Activated CD8-positive, alpha-beta memory T cell treated with anti-CD3 and anti-CD28 coated beads, Interleukin-2, amount 10 ng/mL, durations not matched to agents 7 days and 5 days (primary cell): ENCODE data around the gene NOSTRIN. TPM values are rescaled to one million over a fixed set of nuclear protein-coding genes. Genes with fewer than 3 reads are reported as not detected.
"Not testable (repeated sequence)": the region's sequence is repeated elsewhere in the genome, so short reads cannot be mapped to it uniquely, and the experiment has no call there.

Experiments
- ATAC-seq: fragments of 150-1000 bp; cut with Tn5 transposase; one replicate; pipeline ENCODE4 v1.10.0; 2021; ENCODE audit warnings: moderate library complexity
- CTCF ChIA-PET: fragments of 350-600 bp; sonication (Branson Sonifier 250); formaldehyde crosslinking; loops from one replicate; lab custom pipeline; 2021; ENCODE audit warnings: antibody characterized with exemption; lab: Charles Lee
- DNase-seq: peaks from one replicate; pipeline ENCODE4 v3.0.0-alpha.2; 2020
- H3K27ac Mint-ChIP-seq: one replicate; pipeline ENCODE4 v1.8.0; 2021; ENCODE audit warnings: mild to moderate bottlenecking, mixed read lengths
- H3K27me3 Mint-ChIP-seq: one replicate; pipeline ENCODE4 v1.8.0; 2021; ENCODE audit warnings: mixed read lengths
- H3K36me3 Mint-ChIP-seq: one replicate; pipeline ENCODE4 v1.8.0; 2021; ENCODE audit warnings: mild to moderate bottlenecking, mixed read lengths
- H3K4me1 Mint-ChIP-seq: one replicate; pipeline ENCODE4 v1.8.0; 2021; ENCODE audit warnings: mixed read lengths
- H3K4me3 Mint-ChIP-seq: one replicate; pipeline ENCODE4 v1.8.0; 2021; ENCODE audit warnings: mild to moderate bottlenecking, moderate library complexity, mixed read lengths
- H3K9me3 Mint-ChIP-seq: one replicate; pipeline ENCODE4 v1.8.0; 2022; ENCODE audit warnings: low read depth, mixed read lengths
- total RNA-seq, 2 experiments: library from RNA; stranded (reverse); gene quantifications; one replicate each; pipeline ENCODE4 v1.2.3, GENCODE V29; 2021

Gene NOSTRIN
- total RNA-seq, 2 experiments from 2014 or later: not detected

DNA sequence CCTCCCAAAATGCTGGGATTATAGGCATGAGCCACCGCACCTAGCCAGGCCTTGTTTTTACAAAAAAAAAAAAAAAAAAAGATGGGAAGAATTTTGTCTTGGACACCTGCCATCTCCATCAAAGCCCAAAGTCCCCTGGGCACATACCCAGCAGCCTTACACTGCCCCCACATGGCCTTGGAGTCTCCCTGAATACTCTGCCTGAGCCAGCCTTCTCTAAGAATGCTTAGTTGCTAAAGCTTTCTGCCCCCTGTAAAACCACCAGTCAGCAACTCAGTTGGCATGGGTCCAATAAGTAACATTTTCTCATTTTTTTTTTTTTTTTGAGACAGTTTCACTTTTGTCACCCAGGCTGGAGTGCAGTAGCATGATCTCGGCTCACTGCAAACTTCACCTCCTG lies 47.2 kb downstream of the NOSTRIN start:
- DNase-seq (no peak), ATAC-seq (no peak)
- no peak overlapping the region for H3K27ac Mint-ChIP-seq
- no peaks in the 10 kb centered on the region for H3K27me3 Mint-ChIP-seq
- H3K4me3 Mint-ChIP-seq: no peak overlapping the region
- H3K36me3 Mint-ChIP-seq: peaks cover 26% of the 10 kb centered on the region
- H3K4me1 Mint-ChIP-seq: no peaks in the 10 kb centered on the region
- CTCF ChIA-PET: interaction anchor here (0.6 kb wide), 1 partner anchor 39 kb away, joined by 3 read pairs; no protein-coding TSS in a partner anchor
- no peaks in the 10 kb centered on the region for H3K9me3 Mint-ChIP-seq

- CTCF ChIA-PET: no interaction called here
- Mint-ChIP-seq H3K36me3 (peaks cover 34% of the 10 kb centered on the region), H3K27ac (no peak overlapping the region), H3K4me3 (no peak overlapping the region), H3K4me1 (no peaks in the 10 kb centered on the region), H3K9me3 (no peaks in the 10 kb centered on the region), H3K27me3 (no peaks in the 10 kb centered on the region)
- DNase-seq (no peak), ATAC-seq (no peak)
Observed at GRCh38 chr2:168850846-168851245, 48.4 kb downstream of the NOSTRIN start.

DNA sequence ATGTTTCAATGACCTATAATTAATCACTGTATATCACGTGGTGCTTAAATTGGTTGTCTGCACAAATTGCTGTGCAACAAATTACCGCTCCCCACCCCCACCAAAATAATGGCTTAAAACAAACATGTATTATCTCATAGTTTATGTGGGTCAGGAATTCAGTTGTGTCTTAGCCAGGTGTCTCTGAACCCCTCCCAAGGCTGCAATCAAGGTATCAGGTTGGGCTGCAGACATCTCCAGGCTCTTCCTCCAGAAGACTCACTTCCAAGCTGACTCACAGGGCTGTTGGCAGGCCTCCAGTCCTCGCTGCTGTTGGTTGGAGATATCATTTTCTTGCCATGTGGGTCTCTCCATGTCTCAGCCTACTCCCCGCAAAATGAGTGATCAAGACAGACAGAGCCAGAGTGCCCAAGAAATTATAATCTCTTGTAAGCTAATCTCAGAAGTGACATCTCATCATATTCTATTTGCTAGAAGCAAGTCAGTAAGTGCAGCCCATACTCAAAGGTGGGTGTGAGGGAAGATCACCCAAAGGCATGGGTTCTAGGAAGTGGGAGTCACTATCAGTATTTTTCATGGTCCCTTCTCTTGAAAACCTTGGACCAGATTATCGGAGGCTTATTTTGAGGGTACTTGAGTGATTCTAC lies 49.4 kb downstream of the NOSTRIN start:
- no peak for DNase-seq
- H3K4me3 Mint-ChIP-seq: no peak overlapping the region
- H3K27me3 Mint-ChIP-seq: no peaks in the 10 kb centered on the region
- no peaks in the 10 kb centered on the region for H3K4me1 Mint-ChIP-seq
- H3K36me3 Mint-ChIP-seq: peaks cover 41% of the 10 kb centered on the region
- no peaks in the 10 kb centered on the region for H3K9me3 Mint-ChIP-seq
- CTCF ChIA-PET: no interaction called here
- no peak for ATAC-seq
- no peak overlapping the region for H3K27ac Mint-ChIP-seq

GRCh38 chr2:168852481-168852880 lies 50.0 kb downstream of the NOSTRIN start:
- CTCF ChIA-PET: no interaction called here
- DNase-seq (no peak), ATAC-seq (no peak)
- Mint-ChIP-seq H3K27me3 (no peaks in the 10 kb centered on the region), H3K4me3 (no peak overlapping the region), H3K9me3 (no peaks in the 10 kb centered on the region), H3K36me3 (peaks cover 45% of the 10 kb centered on the region), H3K4me1 (no peaks in the 10 kb centered on the region), H3K27ac (no peak overlapping the region)

DNA sequence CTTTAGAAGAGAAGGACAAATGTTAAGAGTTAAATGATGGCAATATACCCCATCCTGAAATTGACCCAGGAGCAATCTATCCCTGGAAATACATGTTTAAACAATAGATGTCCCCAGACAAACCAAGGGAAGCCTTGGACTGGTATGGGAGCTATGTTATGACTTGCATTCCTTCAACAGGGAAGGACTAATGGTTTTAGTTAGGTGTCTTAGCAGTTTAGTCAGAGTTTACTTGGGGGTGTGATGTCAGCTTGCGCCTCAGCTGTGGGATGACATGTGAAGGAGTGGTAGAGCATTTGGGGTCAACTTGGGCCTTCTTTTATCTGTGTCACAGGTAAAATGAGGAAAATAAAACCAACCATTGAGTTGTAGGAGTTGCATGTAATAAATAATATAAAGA lies 51.0 kb downstream of the NOSTRIN start:
- H3K4me3 Mint-ChIP-seq: no peak overlapping the region
- H3K9me3 Mint-ChIP-seq: no peaks in the 10 kb centered on the region
- DNase-seq (no peak), ATAC-seq (no peak)
- no peak overlapping the region for H3K27ac Mint-ChIP-seq
- no peaks in the 10 kb centered on the region for H3K4me1 Mint-ChIP-seq
- no peaks in the 10 kb centered on the region for H3K27me3 Mint-ChIP-seq
- CTCF ChIA-PET: no interaction called here
- H3K36me3 Mint-ChIP-seq: peaks cover 45% of the 10 kb centered on the region

DNA sequence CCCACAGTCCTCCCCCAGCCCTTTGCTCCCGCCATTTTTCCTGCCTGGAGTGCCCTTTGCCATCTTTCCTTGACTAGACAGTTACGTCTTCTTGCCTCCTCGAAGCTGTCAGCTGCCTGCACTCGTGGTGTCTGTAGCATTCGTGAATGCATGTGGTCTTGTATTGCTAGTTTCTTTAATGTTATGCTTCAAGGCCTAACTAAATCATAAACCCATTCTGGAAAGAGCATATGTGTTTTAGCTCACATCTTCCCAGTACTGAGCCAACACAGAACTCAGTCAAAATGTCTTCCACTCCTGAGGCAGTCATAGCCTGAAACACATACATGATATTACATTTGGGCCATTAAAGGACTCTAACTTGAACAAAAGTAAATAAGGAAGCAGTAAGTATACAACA lies 52.2 kb downstream of the NOSTRIN start:
- Mint-ChIP-seq H3K36me3 (peaks cover 52% of the 10 kb centered on the region), H3K27me3 (no peaks in the 10 kb centered on the region), H3K4me1 (no peaks in the 10 kb centered on the region), H3K27ac (no peak overlapping the region), H3K9me3 (no peaks in the 10 kb centered on the region), H3K4me3 (no peak overlapping the region)
- CTCF ChIA-PET: no interaction called here
- ATAC-seq: no peak
- no peak for DNase-seq

DNA sequence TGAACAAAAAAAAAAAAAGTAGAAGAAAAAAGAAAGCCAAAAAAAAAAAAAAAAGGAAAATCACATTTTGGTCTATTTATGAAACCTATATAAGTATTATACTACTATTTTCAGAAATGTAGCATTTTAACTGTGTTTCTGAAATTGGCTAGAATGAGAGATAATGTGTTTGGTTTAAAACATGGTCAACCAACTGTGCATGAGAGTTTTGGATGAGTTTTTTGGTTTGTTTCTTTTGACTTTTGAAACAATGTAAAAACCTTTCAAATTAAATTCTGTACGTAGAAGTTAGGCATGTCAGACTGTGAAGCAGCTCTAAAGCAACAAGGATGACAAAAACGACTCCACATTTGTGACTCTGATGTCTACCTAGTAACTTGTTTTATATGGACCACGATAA lies 53.2 kb downstream of the NOSTRIN start:
- no peak for DNase-seq
- H3K9me3 Mint-ChIP-seq: no peaks in the 10 kb centered on the region
- no peak overlapping the region for H3K4me3 Mint-ChIP-seq
- H3K27me3 Mint-ChIP-seq: no peaks in the 10 kb centered on the region
- H3K4me1 Mint-ChIP-seq: no peaks in the 10 kb centered on the region
- no peak for ATAC-seq
- H3K36me3 Mint-ChIP-seq: peaks cover 52% of the 10 kb centered on the region
- CTCF ChIA-PET: interaction anchor here (1.0 kb wide), 1 partner anchor 1927 kb away, joined by 3 read pairs; no protein-coding TSS in a partner anchor
- H3K27ac Mint-ChIP-seq: no peak overlapping the region

DNA sequence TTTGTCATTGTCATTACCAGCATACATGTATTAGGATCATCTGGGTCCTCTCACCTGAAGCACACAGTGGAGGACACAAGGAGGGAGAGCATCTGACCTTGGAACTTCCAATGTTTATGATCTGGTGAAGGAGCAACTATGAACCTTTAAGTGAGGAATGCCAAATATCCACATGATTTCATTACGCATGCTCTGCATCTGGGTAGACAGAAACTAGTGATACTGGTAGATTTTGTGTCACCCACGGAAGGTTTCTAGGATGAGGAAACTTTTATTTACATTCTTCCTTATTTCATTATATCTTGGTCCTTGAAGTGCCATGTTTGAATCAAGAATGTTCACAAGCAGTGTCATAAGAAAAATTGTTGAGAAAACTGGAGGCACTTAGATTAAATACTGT lies 55.7 kb downstream of the NOSTRIN start:
- Mint-ChIP-seq H3K27me3 (no peaks in the 10 kb centered on the region), H3K4me1 (no peaks in the 10 kb centered on the region), H3K9me3 (no peaks in the 10 kb centered on the region), H3K36me3 (peaks cover 49% of the 10 kb centered on the region), H3K27ac (no peak overlapping the region), H3K4me3 (no peak overlapping the region)
- DNase-seq (no peak), ATAC-seq (no peak)
- CTCF ChIA-PET: no interaction called here

GRCh38 chr2:168867164-168867563 lies 64.7 kb downstream of the NOSTRIN start:
- CTCF ChIA-PET, DNase-seq, H3K27ac Mint-ChIP-seq, H3K9me3 Mint-ChIP-seq, H3K4me1 Mint-ChIP-seq, H3K27me3 Mint-ChIP-seq, H3K4me3 Mint-ChIP-seq, ATAC-seq: not testable (repeated sequence)
- peaks cover 66% of the 10 kb centered on the region for H3K36me3 Mint-ChIP-seq

DNA sequence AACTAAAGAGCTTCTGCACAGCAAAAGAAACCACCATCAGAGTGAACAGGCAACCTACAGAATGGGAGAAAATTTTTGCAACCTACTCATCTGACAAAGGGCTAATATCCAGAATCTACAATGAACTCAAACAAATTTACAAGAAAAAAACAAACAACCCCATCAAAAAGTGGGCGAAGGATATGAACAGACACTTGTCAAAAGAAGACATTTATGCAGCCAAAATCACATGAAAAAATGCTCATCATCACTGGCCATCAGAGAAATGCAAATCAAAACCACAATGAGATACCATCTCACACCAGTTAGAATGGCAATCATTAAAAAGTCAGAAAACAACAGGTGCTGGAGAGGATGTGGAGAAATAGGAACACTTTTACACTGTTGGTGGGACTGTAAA lies 67.9 kb downstream of the NOSTRIN start:
- H3K9me3 Mint-ChIP-seq, H3K27me3 Mint-ChIP-seq, CTCF ChIA-PET, H3K4me3 Mint-ChIP-seq, ATAC-seq, DNase-seq, H3K27ac Mint-ChIP-seq, H3K4me1 Mint-ChIP-seq: not testable (repeated sequence)
- H3K36me3 Mint-ChIP-seq: peaks cover 69% of the 10 kb centered on the region

DNA sequence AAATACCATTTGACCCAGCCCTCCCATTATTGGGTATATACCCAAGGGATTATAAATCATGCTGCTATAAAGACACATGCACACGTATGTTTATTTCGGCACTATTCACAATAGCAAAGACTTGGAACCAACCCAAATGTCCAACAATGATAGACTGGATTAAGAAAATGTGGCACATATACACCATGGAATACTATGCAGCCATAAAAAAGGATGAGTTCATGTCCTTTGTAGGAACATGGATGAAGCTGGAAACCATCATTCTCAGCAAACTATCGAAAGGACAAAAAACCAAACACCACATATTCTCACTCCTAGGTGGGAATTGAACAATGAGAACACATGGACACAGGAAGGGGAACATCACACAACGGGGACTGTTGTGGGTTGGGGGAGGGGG lies 68.4 kb downstream of the NOSTRIN start:
- CTCF ChIA-PET, ATAC-seq: not testable (repeated sequence)
- peaks cover 69% of the 10 kb centered on the region for H3K36me3 Mint-ChIP-seq

GRCh38 chr2:168874368-168875054 lies 72.1 kb downstream of the NOSTRIN start:
- ATAC-seq: no peak
- no peak overlapping the region for H3K4me3 Mint-ChIP-seq
- DNase-seq: no peak

More for the DNA sequence above, 68.4 kb downstream of the NOSTRIN start:
- H3K9me3 Mint-ChIP-seq, H3K4me3 Mint-ChIP-seq, H3K27me3 Mint-ChIP-seq, H3K4me1 Mint-ChIP-seq, DNase-seq, H3K27ac Mint-ChIP-seq: not testable (repeated sequence)

GRCh38 chr2:168882163-168882562 lies 79.7 kb downstream of the NOSTRIN start:
- H3K27ac Mint-ChIP-seq, H3K9me3 Mint-ChIP-seq, H3K27me3 Mint-ChIP-seq, H3K4me3 Mint-ChIP-seq, ATAC-seq, DNase-seq: not testable (repeated sequence)
- Mint-ChIP-seq H3K36me3 (peaks cover 37% of the 10 kb centered on the region), H3K4me1 (peaks cover 22% of the 10 kb centered on the region)
- CTCF ChIA-PET: interaction anchor here (0.7 kb wide), 1 partner anchor 1979 kb away, joined by 3 read pairs; no protein-coding TSS in a partner anchor

More at GRCh38 chr2:168874368-168875054, 72.1 kb downstream of the NOSTRIN start:
- H3K27ac Mint-ChIP-seq: no peak overlapping the region
- no peaks in the 10 kb centered on the region for H3K9me3 Mint-ChIP-seq
- CTCF ChIA-PET: no interaction called here
- H3K4me1 Mint-ChIP-seq: peaks cover 2% of the 10 kb centered on the region
- H3K36me3 Mint-ChIP-seq: peaks cover 57% of the 10 kb centered on the region
- H3K27me3 Mint-ChIP-seq: no peaks in the 10 kb centered on the region

- no peaks in the 10 kb centered on the region for H3K27me3 Mint-ChIP-seq
- no peak for DNase-seq
- no peak overlapping the region for H3K4me3 Mint-ChIP-seq
- H3K27ac Mint-ChIP-seq: no peak overlapping the region
- H3K4me1 Mint-ChIP-seq: peaks cover 32% of the 10 kb centered on the region
- CTCF ChIA-PET: no interaction called here
- peak; percentile 44 for ATAC-seq
- H3K9me3 Mint-ChIP-seq: no peaks in the 10 kb centered on the region
- H3K36me3 Mint-ChIP-seq: peaks cover 42% of the 10 kb centered on the region
Observed at GRCh38 chr2:168884975-168885374, 82.5 kb downstream of the NOSTRIN start.
